Cardiac muscle cell (in vitro differentiated cells and primary cell): ENCODE measurements around the gene CFAP92. TPM values are rescaled to one million over a fixed set of nuclear protein-coding genes. Genes with fewer than 3 reads are reported as not detected.

Experiments used
- DNase-seq, 2 donors: peaks; one replicate each; pipeline versions ENCODE4 v3.0.0 to v3.0.0-alpha.2; 2010 to 2017; ENCODE audit warnings: low read depth in 1 of 2, low spot score in 1 of 2
- H3K27ac ChIP-seq: fragments of 200-600 bp; sonication (generic); 2 replicates; pipeline ENCODE4 v1.5.1; 2016
- H3K27me3 ChIP-seq: fragments of 200-600 bp; sonication (generic); 2 replicates; pipeline ENCODE4 v1.6.0; 2016; ENCODE audit warnings: control low read depth
- H3K36me3 ChIP-seq: fragments of 200-600 bp; sonication (generic); 2 replicates; pipeline ENCODE4 v1.5.1; 2016; ENCODE audit warnings: control low read depth
- H3K4me1 ChIP-seq: fragments of 200-600 bp; sonication (generic); 2 replicates; pipeline ENCODE4 v1.8.1; 2017; ENCODE audit warnings: low read depth, mild to moderate bottlenecking, mixed run types
- H3K4me3 ChIP-seq: fragments of 200-600 bp; sonication (generic); 2 replicates; pipeline ENCODE4 v1.5.1; 2016; ENCODE audit warnings: mild to moderate bottlenecking
- H3K9me3 ChIP-seq: fragments of 200-600 bp; sonication (generic); 2 replicates; pipeline ENCODE4 v1.5.1; 2017; ENCODE audit warnings: low read depth, mild to moderate bottlenecking, control low read depth
- polyA plus RNA-seq: library from polyadenylated mRNA; unstranded; fragments of >200 nt; fragmentation: Nextera tagmentation; extraction: Ambion mirVana; gene quantifications from 2 replicates; pipeline ENCODE4 v1.2.1, GENCODE V29; 2016
- total RNA-seq: library from RNA; depleted of rRNA; stranded (reverse); fragments of >200 nt; gene quantifications from 2 replicates; pipeline ENCODE4 v1.2.3, GENCODE V29; 2016
- TF ChIP-seq, protein P1 (sequence below): IDR thresholded peaks from 2 replicates; pipeline ENCODE4 v1.5.1; 2012; ENCODE audit warnings: low read depth, mild to moderate bottlenecking, low read length

The CFAP92 gene
- total and polyA plus RNA-seq, 2 experiments from 2014 or later: 0.60 to 0.95 TPM

GRCh38 chr3:128991355-128991895 lies 2.5 kb downstream of the CFAP92 start:
- no peaks in the 10 kb centered on the region for H3K36me3 ChIP-seq
- no peaks in the 10 kb centered on the region for H3K9me3 ChIP-seq
- no peak overlapping the region for H3K27ac ChIP-seq
- TF ChIP-seq, protein P1, sequence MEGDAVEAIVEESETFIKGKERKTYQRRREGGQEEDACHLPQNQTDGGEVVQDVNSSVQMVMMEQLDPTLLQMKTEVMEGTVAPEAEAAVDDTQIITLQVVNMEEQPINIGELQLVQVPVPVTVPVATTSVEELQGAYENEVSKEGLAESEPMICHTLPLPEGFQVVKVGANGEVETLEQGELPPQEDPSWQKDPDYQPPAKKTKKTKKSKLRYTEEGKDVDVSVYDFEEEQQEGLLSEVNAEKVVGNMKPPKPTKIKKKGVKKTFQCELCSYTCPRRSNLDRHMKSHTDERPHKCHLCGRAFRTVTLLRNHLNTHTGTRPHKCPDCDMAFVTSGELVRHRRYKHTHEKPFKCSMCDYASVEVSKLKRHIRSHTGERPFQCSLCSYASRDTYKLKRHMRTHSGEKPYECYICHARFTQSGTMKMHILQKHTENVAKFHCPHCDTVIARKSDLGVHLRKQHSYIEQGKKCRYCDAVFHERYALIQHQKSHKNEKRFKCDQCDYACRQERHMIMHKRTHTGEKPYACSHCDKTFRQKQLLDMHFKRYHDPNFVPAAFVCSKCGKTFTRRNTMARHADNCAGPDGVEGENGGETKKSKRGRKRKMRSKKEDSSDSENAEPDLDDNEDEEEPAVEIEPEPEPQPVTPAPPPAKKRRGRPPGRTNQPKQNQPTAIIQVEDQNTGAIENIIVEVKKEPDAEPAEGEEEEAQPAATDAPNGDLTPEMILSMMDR: no peak
- DNase-seq: no peak
- H3K27me3 ChIP-seq: peaks cover 35% of the 10 kb centered on the region
- H3K4me3 ChIP-seq: no peak overlapping the region
- H3K4me1 ChIP-seq: no peaks in the 10 kb centered on the region

DNA sequence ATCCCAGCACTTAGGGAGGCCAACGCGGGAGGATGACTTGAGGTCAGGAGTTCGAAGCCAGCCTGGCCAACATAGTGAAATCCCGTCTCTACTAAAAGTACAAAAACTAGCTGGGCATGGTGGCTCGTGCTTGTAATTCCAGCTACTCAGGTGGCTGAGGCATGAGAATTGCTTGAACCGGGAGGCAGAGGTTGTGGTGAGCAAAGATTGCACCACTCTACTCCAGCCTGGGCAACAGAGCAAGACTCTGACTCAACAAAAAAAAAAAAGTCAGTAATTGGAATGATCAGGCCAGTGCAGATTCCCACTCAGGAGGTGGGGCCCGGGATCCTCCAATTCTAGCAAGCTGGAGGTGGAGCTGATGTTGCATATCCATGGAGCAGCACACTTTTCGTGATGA lies 5.6 kb downstream of the CFAP92 start:
- Histone ChIP-seq H3K4me1 (no peaks in the 10 kb centered on the region), H3K27ac (no peak overlapping the region), H3K9me3 (no peaks in the 10 kb centered on the region), H3K4me3 (no peak overlapping the region), H3K36me3 (no peaks in the 10 kb centered on the region), H3K27me3 (peaks cover 8% of the 10 kb centered on the region)
- DNase-seq: no peak
- TF ChIP-seq, protein P1: no peak

DNA sequence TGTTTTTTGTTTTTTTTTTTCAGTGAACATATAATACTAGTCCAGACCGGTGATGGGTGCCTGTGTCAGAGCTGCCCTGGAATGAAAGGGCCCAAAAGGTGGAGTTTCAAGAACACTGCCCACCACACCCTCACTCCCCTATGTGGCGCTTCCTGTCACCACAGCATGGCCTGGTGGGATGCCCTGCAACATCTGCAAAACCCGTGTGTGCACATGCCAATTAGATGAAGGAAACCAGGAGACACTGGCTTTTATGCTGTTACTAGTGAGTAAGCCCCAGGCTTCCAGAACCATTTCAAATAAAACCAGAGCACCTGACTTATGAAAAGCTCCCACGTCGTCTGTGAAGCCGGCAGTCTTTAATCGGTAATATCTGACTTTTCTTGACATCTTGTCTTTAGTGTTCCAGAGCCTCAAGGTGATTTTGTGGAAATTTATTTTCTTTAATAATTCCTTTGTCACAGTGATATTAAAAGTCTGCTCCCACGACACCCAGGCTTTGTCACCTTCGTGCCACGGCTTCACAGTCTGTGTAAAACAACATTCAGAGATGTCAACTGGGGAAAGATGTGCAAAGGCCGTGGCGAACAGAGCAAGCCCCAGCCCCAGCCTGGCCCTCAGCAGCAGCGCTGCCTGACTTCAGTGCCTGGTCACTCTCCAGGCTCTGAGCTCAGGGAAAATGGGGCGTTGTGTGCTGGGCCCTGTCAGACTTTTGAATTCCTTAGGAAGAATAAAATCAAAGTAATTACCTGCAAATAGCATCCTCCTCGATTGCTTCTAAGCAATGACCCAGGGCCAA lies 6.4 kb downstream of the CFAP92 start:
- no peak for DNase-seq

DNA sequence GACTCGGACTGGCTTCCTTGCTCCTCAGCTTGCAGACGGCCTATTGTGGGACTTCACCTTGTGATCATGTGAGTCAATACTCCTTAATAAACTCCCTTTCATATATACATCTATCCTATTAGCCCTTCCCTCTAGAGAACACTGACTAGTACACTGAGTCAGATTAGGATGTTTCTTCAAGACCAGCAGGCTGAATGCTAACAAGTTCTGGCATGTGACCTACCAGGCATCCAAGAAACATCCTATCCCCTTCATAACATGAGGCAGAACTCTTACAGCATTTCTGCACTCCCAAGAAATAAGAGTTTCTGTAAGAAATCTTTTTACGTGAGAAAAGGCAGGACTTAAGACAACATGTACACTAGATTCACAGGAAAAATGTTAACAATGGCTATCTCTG lies 9.3 kb downstream of the CFAP92 start:
- Histone ChIP-seq H3K9me3 (no peaks in the 10 kb centered on the region), H3K27me3 (no peaks in the 10 kb centered on the region), H3K36me3 (no peaks in the 10 kb centered on the region), H3K4me3 (no peak overlapping the region), H3K4me1 (no peaks in the 10 kb centered on the region), H3K27ac (no peak overlapping the region)
- TF ChIP-seq, protein P1: no peak
- DNase-seq: no peak

More for the DNA sequence above, 6.4 kb downstream of the CFAP92 start:
- TF ChIP-seq, protein P1: no peak
- H3K27me3 ChIP-seq: peaks cover under 1% of the 10 kb centered on the region
- H3K9me3 ChIP-seq: no peaks in the 10 kb centered on the region
- no peaks in the 10 kb centered on the region for H3K36me3 ChIP-seq
- no peak overlapping the region for H3K4me3 ChIP-seq
- H3K27ac ChIP-seq: no peak overlapping the region
- no peaks in the 10 kb centered on the region for H3K4me1 ChIP-seq

DNA sequence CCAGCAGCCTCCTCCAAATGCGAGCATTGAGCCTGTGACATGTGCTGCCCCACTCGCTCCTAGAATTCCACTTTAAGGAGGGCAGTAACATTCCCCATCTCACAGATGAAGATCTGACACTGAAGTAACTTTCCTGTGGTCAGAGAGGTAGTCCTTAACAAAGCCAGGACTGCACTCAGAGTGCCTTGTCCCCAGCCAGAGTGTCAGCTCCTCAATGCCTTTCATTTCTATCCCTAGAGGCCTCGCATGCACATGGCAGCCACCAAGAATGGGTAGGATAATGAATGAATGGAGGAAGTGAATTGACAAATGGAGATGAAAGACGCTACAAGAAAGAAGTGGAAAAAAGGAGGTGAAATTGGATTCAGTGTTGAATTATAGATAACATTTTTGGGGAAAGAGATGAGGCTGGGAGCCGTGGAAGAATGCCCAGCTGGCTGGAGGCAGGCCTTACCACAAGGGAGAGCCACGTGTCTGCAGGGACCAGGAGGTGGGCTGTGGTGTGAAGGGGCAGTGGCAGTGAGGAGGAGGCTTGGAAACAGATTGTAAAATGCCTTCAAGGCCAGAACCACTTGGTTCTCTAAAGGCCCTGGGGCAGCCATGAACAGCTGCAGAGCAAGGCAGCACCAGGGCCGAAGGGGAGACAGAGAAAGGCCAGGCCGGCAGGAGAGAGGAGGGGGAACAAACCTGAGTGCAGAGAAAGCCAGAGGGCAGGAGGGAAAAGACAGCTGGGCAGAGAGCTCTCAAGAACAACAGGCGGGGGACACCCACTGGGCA lies 10.4 kb downstream of the CFAP92 start:
- no peak overlapping the region for H3K4me3 ChIP-seq
- no peaks in the 10 kb centered on the region for H3K36me3 ChIP-seq
- TF ChIP-seq, protein P1: no peak
- H3K9me3 ChIP-seq: no peaks in the 10 kb centered on the region
- H3K27ac ChIP-seq: no peak overlapping the region
- no peaks in the 10 kb centered on the region for H3K27me3 ChIP-seq
- no peak for DNase-seq
- no peaks in the 10 kb centered on the region for H3K4me1 ChIP-seq
